Rectal smooth muscle tissue (tissue), 1 donor: ENCODE results near the gene OR5AN1.
"Not testable (repeated sequence)": the region's sequence is repeated elsewhere in the genome, so short reads cannot be mapped to it uniquely, and the experiment has no call there.

ENCODE experiments used
- H3K27ac ChIP-seq: one replicate; pipeline ENCODE4 v1.7.0; 2013; ENCODE audit warnings: low read depth, low read length, inconsistent platforms
- H3K27me3 ChIP-seq: one replicate; pipeline ENCODE4 v1.7.0; 2013; ENCODE audit warnings: low read length; ENCODE audit not compliant: control insufficient read depth, insufficient read depth
- H3K36me3 ChIP-seq: one replicate; pipeline ENCODE4 v1.7.0; 2013; ENCODE audit warnings: low read length; ENCODE audit not compliant: control insufficient read depth, insufficient read depth
- H3K4me1 ChIP-seq: one replicate; pipeline ENCODE4 v1.7.0; 2013; ENCODE audit warnings: low read length; ENCODE audit not compliant: control insufficient read depth, insufficient read depth
- H3K4me3 ChIP-seq: one replicate; pipeline ENCODE4 v1.7.0; 2013; ENCODE audit warnings: low read length
- H3K9ac ChIP-seq: one replicate; pipeline ENCODE4 v1.7.0; 2013; ENCODE audit warnings: low read length

OR5AN1 gene, protein sequence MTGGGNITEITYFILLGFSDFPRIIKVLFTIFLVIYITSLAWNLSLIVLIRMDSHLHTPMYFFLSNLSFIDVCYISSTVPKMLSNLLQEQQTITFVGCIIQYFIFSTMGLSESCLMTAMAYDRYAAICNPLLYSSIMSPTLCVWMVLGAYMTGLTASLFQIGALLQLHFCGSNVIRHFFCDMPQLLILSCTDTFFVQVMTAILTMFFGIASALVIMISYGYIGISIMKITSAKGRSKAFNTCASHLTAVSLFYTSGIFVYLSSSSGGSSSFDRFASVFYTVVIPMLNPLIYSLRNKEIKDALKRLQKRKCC

DNA sequence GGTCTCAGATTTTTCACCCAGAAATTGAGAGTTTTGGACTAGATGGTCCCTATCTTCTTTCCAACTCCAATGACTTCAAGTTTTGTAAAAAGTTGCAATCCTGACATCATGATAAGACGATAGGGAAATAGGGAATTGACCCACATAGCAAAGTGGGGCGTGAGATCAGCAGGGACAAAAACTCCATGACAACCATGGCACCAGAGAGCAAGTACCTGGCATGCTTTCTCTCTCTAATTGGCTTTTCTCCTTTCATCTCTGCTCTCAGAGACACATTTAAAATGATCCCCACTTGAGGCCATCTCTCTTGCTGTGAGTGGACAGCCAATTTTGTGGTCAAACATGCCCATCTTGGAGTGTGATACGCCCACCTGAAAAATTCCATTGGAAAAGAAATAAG lies at the start of gene OR5AN1:
OR5AN1 (plus strand) TSS at position 301 of the 400 bp plus-strand sequence. CDS start 5,564 bp downstream, outside the sequence.
- Histone ChIP-seq H3K4me1 (no peaks in the 10 kb centered on the region), H3K4me3 (no peak within 1 kb of the TSS), H3K27me3 (no peaks in the 10 kb centered on the region), H3K36me3 (no peaks in the 10 kb centered on the region), H3K27ac (no peak within 1 kb of the TSS), H3K9ac (no peak within 1 kb of the TSS)

DNA sequence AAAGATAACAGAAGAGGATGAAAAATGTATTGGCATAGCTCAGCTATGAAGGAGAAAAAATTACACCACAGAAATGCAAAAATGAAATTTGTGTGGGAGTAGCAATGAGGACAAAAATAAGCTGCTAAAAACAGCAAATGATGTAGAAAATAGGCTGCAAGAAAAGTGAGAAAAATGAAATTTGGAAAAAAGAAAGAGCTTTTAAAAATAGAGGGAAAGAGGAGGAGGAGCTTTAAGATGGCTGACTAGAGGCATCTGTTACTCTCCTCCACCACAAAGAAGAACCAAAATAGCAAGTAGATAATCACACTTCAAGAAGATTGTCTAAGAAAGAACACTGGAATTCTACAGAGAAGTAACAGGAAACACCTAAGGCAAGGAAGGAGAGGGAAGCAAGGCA lies 23.7 kb upstream of the OR5AN1 start:
- Histone ChIP-seq H3K4me3 (no peak overlapping the region), H3K36me3 (no peaks in the 10 kb centered on the region), H3K27ac (no peak overlapping the region), H3K4me1 (no peaks in the 10 kb centered on the region), H3K9ac (no peak overlapping the region), H3K27me3 (no peaks in the 10 kb centered on the region)

DNA sequence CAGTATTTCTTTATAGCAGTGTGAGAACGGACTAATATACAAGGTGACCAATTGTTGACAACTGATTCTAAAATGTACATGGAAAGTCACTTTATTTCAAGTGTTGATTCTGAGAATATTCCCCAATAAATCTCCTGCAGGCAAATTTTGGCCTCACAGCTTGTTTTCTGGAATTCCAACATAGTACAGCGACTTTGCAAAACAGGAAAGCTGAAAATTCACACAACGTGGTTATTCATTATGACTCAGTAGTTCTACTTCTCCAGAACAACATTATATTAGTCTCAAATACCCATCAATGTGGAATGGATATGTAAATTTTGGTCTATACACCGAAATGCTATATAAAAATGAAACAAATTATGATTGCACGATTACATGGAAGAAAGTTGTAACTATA lies 22.5 kb upstream of the OR5AN1 start:
- no peak overlapping the region for H3K27ac ChIP-seq
- H3K9ac ChIP-seq = no peak overlapping the region
- H3K4me1 ChIP-seq = no peaks in the 10 kb centered on the region

DNA sequence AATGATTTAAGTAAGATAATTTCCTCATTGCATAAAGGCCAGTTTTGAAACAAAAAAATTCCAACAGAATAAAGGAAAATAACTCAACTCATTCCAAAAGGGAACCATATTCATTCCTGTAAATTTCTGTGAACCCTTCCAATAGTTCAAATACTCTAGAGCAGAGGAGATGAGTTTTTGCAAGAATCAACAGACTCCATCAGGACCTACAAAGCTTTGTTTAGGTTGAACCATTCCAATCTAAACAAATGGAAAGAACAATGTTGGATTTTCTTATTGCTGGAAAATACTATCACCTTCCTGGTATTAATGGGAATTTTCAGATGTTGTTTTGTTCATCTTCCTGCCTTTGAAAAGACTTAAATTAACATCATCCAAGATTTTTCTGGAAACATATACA lies 21.8 kb upstream of the OR5AN1 start:
- Histone ChIP-seq H3K27me3 (no peaks in the 10 kb centered on the region), H3K36me3 (no peaks in the 10 kb centered on the region), H3K4me3 (no peak overlapping the region), H3K4me1 (no peaks in the 10 kb centered on the region), H3K27ac (no peak overlapping the region), H3K9ac (no peak overlapping the region)

More for the DNA sequence above, 22.5 kb upstream of the OR5AN1 start:
- Histone ChIP-seq H3K27me3 (no peaks in the 10 kb centered on the region), H3K36me3 (no peaks in the 10 kb centered on the region), H3K4me3 (no peak overlapping the region)

DNA sequence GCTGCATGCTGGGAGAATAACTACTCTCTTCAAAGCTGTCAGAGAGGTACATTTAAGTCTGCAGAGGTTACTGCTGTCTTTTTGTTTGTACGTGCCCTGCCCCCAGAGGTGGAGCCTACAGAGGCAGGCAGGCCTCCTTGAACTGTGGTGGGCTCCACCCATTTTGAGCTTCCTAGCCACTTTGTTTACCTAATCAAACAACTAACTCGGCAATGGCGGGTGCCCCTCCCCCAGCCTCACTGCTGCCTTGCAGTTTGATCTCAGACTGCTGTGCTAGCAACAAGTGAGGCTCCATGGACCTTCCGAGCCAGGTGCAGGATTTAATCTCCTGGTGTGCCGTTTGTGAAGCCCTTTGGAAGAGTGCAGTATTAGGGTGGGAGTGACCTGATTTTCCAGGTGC lies 9.0 kb upstream of the OR5AN1 start:
- H3K27me3 ChIP-seq, H3K27ac ChIP-seq, H3K4me3 ChIP-seq, H3K36me3 ChIP-seq, H3K9ac ChIP-seq, H3K4me1 ChIP-seq: not testable (repeated sequence)

DNA sequence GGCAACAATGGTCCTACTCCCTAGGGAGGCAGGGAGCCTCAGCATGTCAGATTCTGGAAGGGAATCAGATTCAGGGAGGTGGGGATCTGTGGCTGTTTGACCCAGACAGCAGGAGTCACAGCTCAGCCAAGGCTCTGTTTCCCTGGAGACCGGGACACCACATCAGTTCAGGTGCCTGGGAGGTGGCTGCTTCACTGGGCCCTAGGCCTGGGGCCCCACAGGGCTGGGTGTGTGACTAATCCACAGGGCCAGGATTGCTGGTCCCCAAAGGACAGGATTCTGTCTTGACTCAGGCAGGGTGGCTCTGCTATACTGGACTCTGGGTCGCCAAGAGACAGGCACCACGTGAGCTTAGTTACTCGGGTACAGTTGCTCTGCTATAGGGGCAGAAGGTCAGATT lies 3.5 kb upstream of the OR5AN1 start:
- no peaks in the 10 kb centered on the region for H3K36me3 ChIP-seq
- no peak overlapping the region for H3K9ac ChIP-seq
- no peak overlapping the region for H3K27ac ChIP-seq
- no peak overlapping the region for H3K4me3 ChIP-seq
- no peaks in the 10 kb centered on the region for H3K4me1 ChIP-seq
- no peaks in the 10 kb centered on the region for H3K27me3 ChIP-seq

DNA sequence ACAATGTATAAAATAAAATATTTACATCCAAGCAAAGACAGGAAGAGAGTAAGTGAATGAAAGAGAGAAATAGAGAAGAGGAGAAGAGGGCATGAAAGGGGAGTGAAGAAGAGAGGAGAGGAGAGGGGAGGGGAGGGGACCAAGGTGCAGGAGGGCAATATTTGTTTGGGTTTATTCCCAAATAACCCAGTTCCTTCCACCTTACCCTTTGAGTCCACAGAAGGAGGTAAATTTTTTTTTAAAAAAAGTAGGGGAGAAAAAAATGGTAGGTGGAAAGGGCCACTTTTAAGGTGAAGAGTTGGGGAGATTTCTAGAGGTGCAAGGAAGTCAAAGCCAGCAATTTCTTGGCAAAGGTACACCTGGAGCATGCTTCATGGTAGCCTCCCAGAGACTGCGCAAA lies 2.1 kb upstream of the OR5AN1 start:
- Histone ChIP-seq H3K36me3 (no peaks in the 10 kb centered on the region), H3K27ac (no peak overlapping the region), H3K9ac (no peak overlapping the region), H3K4me1 (no peaks in the 10 kb centered on the region), H3K4me3 (no peak overlapping the region), H3K27me3 (no peaks in the 10 kb centered on the region)

DNA sequence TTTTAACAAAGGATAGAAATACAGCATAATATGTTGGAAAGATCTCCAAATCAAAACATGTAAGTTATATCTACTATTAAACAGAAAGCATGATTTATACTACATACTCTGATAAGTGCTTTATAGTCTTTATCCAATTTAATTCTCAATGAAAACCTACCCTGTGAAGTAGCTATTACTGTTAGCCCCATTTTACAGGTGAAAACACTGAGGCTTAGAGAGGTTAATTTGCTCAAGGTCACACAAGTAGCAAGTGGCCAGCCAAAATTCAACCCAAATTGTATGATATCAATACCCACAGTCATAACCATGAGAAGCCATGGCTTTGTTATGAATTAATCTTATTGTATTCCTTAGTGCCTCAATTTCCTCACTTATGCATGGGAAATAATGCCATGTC lies 675 bp upstream of the OR5AN1 start:
- Histone ChIP-seq H3K36me3 (no peaks in the 10 kb centered on the region), H3K27ac (no peak overlapping the region), H3K9ac (no peak overlapping the region), H3K4me1 (no peaks in the 10 kb centered on the region), H3K4me3 (no peak overlapping the region), H3K27me3 (no peaks in the 10 kb centered on the region)

DNA sequence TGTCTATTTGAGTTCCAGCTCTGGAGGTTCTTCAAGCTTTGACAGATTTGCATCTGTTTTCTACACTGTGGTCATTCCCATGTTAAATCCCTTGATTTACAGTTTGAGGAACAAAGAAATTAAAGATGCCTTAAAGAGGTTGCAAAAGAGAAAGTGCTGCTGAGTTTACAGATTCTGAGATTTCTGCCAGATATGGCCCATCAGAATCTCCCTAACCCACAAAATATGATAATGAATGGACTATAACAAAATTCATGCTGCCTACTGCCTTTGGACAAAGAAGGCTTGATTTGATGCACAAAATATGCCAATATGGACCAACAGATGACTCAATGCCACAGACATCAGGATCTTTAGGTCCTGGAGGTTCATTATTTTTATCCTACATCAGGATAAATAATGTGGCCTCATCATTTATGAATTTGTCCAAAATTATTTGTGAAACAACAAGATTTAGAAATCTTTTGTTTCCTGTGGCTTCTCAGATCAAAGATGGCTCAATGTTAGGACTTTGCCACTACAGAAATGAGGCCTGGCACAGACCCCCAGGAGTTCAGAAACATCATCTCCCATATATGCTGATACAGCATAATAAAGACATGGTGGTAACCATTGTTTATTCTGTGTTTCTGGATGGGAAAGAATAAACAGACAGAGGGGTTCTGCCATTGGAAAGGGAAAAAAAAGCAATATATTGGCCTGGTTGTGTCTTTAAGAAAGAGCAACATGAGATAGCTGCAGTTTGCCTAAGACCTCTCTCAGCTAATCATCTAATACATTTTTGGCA lies 6.7 kb downstream of the OR5AN1 start:
- H3K27me3 ChIP-seq = no peaks in the 10 kb centered on the region
- no peak overlapping the region for H3K9ac ChIP-seq
- H3K36me3 ChIP-seq = no peaks in the 10 kb centered on the region
- H3K27ac ChIP-seq = no peak overlapping the region
- H3K4me1 ChIP-seq = no peaks in the 10 kb centered on the region
- H3K4me3 ChIP-seq = no peak overlapping the region

DNA sequence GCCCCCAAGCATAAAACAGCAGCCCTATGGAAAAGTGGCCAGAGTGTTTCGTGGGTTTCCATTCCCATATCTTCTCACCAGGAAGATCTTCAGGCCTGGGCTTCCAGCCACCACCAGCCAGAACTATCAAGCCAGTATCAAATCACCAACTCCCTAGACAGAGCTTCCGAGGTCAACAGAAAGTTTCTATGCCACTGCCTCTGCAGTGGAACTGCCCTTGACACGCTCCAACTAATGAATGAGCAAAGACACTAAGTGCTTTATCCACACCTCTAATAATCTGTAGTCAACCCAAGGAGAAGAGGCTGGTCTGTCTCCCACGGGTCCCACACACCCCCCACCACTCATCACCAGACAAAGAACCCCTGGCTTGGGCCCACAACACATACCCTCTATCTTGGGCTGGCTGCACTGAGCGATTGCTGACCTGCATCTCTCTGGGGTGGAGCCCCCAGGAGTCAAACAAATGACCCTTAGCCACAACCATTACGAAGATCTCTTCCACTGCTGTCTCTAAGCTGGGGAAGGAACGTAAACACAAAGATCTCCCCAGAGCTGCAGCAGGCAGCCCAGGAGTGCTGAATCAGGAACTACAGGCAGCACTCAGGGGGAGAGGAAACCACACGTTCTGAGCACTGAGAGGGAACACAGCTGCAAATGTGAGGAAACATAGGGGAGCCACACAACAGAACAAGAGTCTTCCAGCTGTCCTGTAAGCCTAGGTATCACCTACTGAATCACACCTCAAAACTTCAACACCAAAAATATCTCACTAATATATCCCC lies 9.7 kb downstream of the OR5AN1 start:
- no peaks in the 10 kb centered on the region for H3K36me3 ChIP-seq
- no peak overlapping the region for H3K9ac ChIP-seq
- H3K4me3 ChIP-seq = no peak overlapping the region
- H3K4me1 ChIP-seq = no peaks in the 10 kb centered on the region
- H3K27ac ChIP-seq = no peak overlapping the region
- no peaks in the 10 kb centered on the region for H3K27me3 ChIP-seq

DNA sequence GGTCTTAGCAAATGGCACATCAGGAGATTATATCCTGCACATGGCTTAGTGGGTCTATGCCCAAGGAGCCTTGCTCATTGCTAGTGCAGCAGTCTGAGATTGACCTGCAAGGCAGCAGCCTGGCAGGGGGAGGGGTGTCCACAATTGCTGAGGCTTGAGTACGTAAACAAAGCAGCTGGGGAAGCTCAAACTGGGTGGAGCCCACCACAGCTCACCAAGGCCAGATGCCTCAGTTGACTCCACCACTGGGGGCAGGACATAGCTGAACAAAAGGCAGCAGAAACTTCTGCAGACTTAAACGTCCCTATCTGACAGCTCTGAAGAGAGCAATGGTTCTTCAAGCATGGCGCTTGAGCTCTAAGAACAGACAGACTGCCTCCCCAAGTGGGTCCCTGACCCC lies 13.6 kb downstream of the OR5AN1 start:
- not testable (repeated sequence) for H3K27ac ChIP-seq, H3K9ac ChIP-seq, H3K4me3 ChIP-seq, H3K36me3 ChIP-seq, H3K4me1 ChIP-seq, H3K27me3 ChIP-seq

DNA sequence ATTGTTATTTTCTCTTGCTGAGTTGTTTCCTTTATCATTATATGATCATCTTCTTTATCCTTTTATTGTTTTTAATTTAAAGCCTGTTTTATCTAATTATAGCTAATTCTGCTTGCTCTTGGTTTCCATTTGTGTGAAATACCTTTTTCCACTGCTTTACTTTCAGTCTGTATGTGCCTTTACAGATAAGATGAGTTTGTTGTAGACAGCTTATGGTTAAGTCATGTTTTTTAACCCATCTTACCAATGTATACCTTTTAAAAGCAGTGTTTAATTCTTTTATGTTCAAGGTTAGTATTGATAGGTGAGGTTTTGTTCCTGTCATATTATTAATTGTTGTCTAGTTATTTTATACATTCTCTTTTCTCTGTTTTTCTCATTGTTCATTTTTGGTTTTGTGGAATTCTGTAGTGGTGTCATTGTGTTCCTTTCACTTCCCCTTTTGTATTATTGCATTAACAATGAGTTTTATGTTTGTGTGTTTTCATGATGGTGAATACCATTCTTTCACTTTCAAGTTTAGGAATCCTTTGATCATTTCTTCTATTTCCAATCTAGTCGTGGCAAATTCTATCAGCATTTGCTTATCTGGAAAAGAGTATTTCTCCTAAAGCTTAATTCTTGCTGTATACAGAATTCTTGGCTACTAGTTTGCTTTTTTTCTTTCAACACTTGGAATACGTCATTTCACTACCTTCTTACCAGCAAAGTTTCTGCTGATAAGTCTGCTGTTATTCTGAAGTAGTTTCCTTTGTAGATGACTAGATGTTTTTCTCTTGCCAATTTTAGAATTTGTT lies 21.8 kb downstream of the OR5AN1 start:
- Histone ChIP-seq H3K9ac (no peak overlapping the region), H3K4me1 (no peaks in the 10 kb centered on the region), H3K4me3 (no peak overlapping the region), H3K27me3 (no peaks in the 10 kb centered on the region), H3K27ac (no peak overlapping the region), H3K36me3 (no peaks in the 10 kb centered on the region)
